ENCODE data around the gene ACSS2.

The ACSS2 gene, protein sequence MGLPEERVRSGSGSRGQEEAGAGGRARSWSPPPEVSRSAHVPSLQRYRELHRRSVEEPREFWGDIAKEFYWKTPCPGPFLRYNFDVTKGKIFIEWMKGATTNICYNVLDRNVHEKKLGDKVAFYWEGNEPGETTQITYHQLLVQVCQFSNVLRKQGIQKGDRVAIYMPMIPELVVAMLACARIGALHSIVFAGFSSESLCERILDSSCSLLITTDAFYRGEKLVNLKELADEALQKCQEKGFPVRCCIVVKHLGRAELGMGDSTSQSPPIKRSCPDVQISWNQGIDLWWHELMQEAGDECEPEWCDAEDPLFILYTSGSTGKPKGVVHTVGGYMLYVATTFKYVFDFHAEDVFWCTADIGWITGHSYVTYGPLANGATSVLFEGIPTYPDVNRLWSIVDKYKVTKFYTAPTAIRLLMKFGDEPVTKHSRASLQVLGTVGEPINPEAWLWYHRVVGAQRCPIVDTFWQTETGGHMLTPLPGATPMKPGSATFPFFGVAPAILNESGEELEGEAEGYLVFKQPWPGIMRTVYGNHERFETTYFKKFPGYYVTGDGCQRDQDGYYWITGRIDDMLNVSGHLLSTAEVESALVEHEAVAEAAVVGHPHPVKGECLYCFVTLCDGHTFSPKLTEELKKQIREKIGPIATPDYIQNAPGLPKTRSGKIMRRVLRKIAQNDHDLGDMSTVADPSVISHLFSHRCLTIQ

DNA sequence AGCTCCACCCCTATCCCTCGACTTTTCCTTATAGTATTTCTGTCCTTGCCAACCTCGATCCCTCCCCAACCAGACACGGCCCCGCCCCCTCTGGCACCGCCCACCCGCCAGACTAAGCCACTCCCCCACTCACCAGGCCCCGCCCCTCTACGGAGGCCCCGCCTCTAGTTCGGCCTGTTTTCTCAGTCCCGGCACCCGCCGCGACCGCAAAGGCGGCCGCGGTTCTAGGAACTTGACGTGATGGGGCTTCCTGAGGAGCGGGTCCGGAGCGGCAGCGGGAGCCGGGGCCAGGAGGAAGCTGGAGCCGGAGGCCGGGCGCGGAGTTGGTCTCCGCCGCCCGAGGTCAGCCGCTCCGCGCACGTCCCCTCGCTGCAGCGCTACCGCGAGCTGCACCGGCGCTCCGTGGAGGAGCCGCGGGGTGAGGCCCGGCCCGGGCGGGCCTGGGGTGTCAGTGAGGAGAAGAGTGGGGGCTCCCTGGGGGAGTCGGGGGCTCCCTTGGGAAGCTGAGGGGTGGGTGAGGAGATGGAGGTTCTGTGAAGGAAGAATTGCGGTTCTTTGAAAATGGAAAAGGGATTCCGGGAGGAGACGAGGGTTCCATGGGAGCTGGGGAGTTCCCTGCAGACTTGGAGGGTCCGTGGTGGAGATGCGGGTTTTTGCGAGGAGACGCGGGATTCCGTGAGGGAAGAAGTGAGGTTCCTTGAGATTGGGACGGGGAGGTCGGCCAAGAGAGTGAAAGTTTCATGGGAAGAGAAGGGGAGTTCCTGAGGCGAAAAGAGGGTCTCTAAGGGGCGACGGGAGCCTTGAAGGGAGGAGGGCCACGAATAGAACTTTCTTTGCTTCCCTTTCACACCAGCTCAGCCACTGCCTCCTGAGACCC, at the start of gene ACSS2:
Gene ACSS2 (plus strand): TSS at position 207 of the 877 bp plus-strand sequence. CDS start 34 bp downstream, at position 241.
- peak in 3 of 4 experiments; percentile 95 to 99 (median 97) for DNase-seq (ENCODE audit: low read depth in 4 of 4, low spot score in 1 of 4)

DNA sequence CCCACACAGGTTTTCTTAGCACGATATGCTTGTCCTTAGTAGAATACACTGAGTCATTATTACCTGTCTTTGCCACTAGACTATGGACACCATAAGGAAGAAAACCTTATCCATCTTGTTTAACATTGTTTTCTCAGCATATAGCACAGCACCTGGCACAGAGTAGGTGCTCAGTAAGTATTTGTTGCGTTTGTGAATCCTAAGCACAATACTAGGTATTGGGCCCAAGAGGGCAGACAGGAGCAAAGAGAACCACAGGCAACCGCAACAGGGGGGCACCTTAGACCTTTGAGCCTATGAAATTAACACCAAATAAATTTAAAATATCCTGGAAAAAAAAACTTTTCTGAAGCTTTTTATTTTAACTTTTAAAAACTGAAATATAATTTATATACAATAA, 47.2 kb upstream of the ACSS2 start:
- DNase-seq (ENCODE audit: low read depth in 4 of 4, low spot score in 1 of 4): no peak

DNA sequence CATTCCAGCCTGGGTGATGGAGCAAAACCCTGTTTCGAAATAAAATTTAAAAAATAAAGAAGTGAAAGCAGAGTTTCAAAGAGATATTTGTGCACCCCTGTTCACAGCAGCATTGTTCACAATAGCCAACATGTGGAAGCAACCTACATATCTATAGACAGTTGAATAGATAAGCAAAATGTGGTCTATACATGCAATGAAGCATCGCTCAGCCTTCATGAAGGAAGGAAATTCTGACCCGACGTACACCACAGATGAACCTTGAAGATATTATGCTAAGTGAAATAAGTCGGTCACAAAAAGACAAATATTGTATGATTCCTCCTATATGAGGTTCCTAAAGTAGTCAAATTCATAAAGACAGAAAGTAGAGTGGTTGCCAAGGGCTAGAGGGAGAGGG, 44.5 kb upstream of the ACSS2 start:
- no peak for DNase-seq (ENCODE audit: low read depth in 4 of 4, low spot score in 1 of 4)

DNA sequence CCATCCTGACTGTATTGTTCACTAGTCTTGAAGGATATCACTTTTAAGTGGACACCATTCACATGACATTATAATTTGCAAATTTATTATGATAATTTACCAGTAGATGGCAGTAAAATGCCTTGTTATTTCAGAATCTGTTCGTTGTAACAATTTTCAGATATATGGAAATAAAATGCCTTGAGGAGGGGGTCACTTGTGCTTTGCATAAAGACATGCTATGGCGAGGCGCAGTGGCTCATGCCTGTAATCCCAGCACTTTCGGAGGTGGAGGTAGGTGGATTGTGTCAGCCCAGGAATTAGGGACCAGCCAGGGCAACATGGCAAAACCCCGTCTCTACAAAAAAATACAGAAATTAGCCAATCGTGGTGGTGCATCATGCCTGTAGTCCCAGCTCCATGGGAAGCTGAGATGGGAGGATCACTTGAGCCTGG, 41.9 kb upstream of the ACSS2 start:
- no peak for DNase-seq (ENCODE audit: low read depth in 4 of 4, low spot score in 1 of 4)

DNA sequence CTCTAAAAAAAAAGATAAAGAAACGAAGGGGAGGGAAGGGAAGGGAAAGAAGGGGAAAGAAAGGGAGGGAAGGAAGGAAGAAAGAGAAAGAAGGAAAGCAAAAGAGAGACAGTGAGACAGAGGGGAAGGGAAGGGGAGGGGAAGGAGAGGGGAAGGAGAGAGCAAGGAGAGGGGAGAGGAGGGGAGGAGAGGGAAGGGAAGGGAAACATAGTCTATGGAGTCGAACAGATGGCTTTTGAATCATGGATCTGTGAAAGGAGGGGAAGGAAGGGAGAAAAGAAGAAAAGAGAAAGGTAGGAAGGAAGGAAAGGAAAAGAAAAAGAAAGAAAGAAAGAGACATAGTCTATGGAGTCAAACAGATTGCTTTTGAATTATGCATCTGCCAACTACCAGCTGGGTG, 34.3 kb upstream of the ACSS2 start:
- no peak for DNase-seq (ENCODE audit: low read depth in 4 of 4, low spot score in 1 of 4)

DNA sequence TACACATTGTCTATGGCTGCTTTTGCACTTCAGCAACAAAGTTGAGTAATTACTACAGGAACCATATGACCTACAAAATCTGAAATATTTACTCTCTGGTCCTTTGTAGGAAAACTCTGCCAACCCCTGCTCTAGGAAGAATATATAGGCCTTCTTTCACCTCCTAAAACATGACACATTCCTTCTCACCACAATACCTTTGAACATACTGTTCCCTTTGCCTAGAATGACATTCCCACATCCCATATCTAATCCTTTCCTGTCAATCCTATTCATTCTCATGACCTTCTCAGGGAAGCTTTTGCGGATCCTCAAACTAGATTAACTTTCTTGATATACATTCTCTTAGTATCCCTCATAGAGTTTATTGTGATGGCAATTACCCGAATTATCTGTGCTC, 33.0 kb upstream of the ACSS2 start:
- no peak for DNase-seq (ENCODE audit: low read depth in 4 of 4, low spot score in 1 of 4)

DNA sequence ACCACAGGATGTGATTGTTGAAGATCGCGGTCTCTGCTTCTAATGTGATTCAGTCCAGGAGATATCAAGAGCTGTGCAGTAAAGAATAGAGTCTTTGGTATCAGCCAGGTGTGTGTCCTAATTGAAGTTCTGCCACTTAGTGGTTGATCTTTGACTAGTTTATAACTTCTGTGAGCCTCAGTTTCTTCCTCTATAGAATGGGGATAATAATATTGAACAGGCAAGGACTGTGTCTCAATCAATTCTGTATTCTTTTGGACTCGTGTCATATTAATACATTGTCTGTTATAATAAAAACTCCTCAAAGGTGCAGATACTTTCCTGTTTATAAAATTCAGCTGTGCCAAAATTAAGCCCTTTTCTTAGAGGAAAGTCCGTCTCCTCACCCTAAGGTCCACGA, 27.8 kb upstream of the ACSS2 start:
- DNase-seq (ENCODE audit: low read depth in 4 of 4, low spot score in 1 of 4): no peak

DNA sequence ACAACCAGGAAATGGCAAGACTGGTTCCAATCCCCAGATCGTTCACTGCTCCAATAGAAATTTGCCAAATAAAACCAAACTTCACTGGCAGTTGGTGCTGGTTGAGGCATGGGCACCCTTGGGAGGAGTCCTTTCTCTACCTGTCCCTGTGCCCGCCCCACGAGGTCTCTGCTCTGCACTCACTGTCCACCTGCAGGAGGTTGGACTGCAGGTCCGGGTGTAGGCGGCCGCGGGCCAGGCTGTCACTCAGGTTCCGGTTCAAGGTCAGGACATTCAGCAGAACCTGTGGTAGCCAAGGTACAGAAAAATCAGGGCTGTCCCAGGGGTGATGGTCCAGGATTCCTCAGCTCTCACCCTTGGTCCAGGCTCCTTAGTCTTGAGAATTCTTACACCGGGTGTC, 26.6 kb upstream of the ACSS2 start:
- DNase-seq (ENCODE audit: low read depth in 4 of 4, low spot score in 1 of 4): no peak

DNA sequence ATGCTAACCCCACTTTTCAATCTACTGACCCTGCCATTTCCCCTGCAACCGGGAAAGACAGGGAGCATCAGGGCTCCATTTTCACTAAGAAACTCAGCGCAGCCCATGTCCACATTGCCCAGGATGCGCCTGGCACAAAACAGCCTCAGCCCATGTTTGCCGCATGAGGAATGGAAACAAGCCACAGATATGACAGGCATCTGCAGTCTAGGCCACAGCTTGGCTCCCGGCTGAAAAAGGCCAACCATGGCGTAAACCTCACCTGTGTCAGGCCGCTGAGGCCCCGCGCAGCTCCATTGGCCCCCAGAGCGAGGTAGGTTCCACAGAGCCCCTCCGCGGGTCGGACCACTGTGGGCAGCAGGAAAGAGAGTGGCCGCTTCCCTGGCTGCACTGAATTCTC, 25.4 kb upstream of the ACSS2 start:
- DNase-seq (ENCODE audit: low read depth in 4 of 4, low spot score in 1 of 4): no peak

DNA sequence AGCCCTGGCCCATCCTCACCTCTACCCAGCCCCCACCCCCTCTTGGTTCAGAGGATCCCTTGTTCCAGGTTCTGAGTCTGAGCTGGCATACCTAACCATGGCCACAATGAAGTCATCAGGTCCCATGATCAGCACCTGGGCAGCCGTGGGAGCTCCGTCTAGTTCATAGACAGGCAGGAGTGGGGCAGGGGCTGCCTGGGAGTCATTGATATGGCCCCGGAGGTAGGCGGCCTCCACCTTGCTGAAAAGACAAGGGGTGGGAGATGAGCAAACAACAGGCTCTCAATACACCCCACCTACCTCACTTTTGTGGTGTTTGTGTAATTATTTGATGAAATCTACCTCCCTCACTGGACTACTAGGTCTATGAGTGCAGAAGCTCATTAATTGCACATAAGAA, 24.1 kb upstream of the ACSS2 start:
- DNase-seq (ENCODE audit: low read depth in 4 of 4, low spot score in 1 of 4): no peak

DNA sequence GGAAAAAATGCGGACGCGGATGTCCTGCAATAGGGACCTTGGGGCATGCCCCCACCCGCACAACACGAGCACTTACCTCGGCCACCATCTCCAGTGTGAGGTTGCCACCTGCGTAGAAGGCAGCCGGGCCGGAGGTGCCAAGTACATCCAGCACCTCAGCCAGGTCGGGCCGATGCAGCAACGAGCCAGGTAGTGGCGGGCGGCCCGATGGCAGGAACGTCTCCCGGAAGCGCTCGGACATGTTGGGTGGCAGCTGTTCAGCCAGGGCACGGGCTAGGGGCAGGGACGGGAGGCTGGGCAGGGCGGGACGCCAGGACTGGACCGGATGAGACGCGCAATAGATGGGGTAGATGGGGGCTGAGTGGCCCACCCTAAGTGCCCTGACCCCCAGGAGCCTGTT, 17.0 kb upstream of the ACSS2 start:
- DNase-seq (ENCODE audit: low read depth in 4 of 4, low spot score in 1 of 4): no peak

DNA sequence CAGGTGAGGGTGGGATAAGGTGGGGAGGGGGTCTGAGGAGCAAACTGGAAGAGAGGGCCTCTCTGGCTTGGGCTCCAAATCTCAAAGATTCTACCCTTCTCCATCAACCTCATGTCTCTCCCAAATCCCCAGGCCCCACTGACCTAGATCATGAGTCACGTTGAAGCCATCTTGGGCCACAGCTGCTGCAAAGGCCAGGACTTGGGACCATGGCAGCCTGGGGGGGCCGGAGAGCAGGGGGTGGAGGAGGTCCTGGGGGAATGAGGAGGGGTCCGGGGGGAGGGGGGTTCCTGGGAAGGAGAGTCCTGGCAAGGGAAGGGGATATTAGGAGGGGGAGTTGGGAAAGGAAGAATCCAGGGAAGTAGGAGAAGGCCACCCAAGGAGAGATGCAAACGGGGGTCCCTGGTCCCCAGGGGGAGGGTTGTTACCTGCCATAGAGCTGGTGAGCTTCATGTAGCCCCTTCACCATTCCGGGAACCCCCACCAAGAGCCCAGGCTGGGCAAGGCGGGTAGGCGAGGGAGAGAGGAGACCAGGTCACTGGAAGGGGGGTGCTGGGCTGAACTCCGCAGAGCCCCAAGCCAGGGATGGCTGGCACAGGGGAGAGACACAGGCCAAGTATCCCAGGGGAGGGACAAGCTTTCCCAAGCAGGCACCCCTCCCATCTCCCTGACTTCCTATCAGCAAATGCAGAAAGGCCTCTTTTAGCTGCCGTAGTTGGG, 16.4 kb upstream of the ACSS2 start:
- no peak for DNase-seq (ENCODE audit: low read depth in 4 of 4, low spot score in 1 of 4)

DNA sequence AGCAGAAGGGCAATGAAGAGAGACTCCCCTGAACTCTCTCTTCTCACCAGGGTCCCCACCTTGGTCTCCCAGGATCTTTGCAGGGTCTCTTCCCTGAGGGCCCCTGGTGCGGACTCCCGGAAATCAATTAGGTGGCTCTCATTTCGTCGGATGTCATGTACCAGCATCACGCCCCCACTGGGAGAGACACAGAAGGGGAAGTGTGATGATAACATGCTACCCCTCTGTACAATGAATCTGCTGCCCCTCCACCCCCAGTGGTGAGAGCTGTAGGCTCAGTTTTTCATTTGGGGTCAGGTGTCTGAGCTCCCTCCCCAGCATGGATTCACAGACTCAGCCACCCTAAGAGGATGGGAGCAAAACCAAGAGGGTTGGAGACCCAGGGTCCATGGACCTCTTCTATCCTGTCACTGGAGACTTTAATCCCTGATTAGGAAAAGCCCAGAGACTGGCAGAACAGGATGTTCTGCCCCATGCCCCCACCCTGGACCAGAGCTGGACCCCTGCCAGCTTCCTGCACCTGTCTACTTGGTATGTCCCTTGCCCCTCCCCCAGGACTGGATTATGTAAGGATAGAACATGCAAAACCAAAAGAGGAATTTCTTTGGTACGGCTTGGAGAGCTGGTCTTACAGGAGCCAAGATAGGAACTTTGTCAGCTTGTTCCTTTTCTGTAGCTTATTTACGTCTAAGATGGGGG, 14.9 kb upstream of the ACSS2 start:
- no peak for DNase-seq (ENCODE audit: low read depth in 4 of 4, low spot score in 1 of 4)

DNA sequence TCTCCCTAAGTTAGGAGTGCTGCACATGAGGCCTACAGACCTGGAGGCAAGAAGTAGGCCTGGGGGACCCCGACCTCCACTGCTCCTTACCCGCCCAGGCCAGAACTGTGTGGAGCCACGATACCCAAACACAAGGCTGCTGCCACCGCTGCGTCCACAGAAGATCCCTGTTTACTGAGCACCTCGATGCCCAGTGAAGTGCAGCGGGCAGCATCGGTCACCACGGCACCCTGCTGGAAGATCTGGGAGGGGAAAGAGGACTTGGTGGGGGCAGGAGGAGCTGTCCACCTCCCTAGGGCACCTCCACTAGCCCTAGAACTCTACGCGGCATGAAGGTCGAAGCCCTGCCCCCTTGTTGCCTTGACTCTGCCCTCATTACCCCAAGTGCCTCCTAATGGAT, 13.7 kb upstream of the ACSS2 start:
- no peak for DNase-seq (ENCODE audit: low read depth in 4 of 4, low spot score in 1 of 4)

DNA sequence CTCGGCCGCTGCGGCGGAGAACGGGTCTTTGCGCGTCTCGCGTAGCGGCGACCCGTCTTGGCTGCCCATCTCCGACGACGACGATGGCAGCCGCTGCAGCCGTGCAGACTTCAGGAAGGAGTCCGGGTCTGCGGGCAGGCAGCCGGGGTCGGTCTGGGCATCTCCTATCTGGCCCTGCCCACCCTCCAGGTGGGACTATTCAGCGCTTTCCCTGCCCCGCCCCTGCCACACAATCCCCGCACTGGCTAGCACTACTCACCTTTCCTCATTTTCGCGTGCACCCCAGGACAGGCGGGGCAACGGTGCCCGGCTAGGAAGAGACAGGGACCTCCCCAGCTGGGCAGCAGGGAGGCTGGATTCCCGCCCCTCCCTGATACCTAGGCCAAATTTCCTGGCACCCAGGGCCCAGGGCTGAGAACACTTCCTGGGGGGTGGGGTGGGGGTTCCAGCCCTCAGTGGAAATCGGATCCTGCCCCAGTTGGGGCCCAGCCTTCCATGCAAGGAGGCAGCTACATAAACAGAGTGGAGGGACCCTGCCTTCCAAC, 12.9 kb upstream of the ACSS2 start:
- no peak for DNase-seq (ENCODE audit: low read depth in 4 of 4, low spot score in 1 of 4)

DNA sequence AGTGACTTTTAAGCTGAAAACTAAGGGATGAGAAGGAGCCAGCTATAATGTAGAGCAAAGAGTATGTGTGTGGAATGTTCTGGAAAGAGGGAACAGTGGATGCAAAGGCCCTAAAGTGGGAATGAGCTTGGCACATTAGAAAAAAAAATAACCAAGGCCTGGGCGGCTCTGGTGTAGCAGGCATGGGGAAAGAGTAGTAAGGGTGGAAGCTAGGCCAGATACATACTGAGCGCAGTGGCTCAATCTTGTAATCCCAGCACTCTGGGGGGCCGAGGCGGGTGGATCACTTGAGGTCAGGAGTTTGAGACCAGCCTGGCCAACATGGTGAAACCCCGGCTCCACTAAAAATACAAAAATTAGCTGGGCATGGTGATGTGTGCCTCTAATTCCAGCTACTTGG, 12.2 kb upstream of the ACSS2 start:
- no peak for DNase-seq (ENCODE audit: low read depth in 4 of 4, low spot score in 1 of 4)

DNA sequence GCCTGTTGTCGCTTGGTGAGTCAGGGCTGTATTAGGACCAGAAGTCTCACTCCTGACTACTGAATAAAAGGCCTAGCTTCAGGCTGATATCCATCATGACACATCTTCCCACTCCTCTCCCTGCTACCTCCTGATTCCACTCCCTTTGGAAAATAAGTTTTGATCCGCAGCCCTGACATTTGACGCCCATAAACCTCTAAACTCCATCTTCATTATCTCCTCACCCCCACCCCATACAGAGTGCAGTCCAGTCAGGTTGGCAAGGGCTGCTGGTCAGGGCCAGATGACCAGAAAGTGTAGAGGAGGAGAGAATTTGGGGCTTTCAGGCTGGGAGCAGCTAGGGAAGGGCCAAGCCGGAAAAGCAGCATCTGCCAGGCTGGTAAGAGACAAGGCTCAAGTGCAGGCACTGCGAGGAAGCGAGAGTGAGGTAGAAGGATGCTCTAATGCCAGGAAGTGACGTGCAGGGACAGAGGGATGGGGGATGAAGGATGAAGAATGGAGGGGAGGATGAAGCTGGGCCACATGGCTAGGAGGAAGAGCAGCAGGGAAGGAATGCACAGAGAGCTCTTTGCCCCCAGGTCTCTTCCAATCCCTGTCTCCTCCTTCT, 5.0 kb upstream of the ACSS2 start:
- no peak for DNase-seq (ENCODE audit: low read depth in 4 of 4, low spot score in 1 of 4)

DNA sequence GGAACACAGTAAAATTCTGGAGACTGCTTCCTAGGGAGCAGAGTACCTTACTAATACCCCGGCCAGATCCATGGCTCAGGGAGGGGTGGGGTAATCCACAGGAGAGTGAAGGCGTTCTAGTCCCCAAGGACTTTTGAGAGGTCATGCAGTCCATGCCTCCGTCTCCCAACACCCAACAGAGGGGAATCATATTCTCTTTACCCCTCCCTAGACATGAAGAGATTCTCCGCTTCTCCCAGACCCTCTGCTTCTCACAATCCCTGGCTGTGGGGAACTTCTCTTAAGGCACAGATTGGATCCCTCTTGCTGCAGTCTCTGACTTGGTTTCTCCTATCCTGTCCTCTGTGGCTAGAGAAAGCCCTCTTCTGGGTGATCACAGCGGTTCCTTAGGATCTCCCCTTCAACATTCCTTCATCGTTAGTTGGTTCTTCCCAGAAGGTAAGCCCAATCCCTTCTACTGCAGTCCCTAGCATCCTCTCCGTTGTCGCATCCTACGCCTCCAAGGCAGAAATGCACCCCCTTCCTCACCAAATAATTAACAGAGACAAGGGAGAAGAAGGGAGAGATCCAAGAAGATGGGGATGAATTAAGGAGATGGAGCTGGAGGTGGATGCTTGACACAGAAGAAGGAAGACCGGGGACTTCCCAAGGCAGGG, 4.3 kb upstream of the ACSS2 start:
- DNase-seq (ENCODE audit: low read depth in 4 of 4, low spot score in 1 of 4): no peak

DNA sequence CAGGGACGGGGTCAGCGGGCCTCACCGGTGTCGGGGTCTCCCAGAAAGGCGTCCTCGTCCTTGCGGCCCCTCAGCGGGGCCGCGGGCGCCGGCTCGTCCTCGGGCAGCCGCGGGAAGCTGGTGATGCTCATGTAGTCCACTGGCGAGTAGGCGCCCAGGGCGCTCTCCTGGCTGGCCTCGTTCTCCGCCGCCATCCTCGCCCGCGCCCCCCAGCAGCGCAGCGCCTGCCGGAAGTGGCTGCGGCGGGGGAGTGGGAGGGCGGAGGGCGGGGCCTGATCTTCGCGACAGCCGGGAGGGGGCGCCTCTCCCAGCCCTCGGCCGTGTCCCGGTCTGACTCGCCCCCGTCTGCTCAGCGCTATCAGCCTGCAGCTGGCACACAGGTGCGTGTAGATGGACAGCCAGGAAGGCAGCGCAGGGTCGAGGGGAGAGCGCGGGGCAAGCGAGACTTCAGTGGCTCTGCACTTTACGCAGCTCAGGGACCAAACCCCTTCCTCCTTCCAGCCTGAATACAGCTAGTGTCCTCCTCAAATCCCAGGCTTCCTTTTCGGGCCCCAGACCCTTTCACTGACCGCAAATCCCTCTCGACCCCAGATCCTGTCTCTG, 3.7 kb upstream of the ACSS2 start, which contains the start of gene GGT7:
Gene GGT7 (minus strand): TSS at position 235 of the 603 bp plus-strand sequence. CDS start 41 bp downstream, at position 194.
- DNase-seq (ENCODE audit: low read depth in 4 of 4, low spot score in 1 of 4): peak; percentile 68 to 90 (median 84)
